Thoracic aorta (tissue), 2 donors: ENCODE results near the gene INPP1. TPM values are rescaled to one million over a fixed set of nuclear protein-coding genes. Genes with fewer than 3 reads are reported as not detected.
A peak's percentile ranks its signal among the peaks of the same experiment; 100 is the strongest.
"Not testable (repeated sequence)": the region's sequence is repeated elsewhere in the genome, so short reads cannot be mapped to it uniquely, and the experiment has no call there.

Source experiments
- ATAC-seq: fragments of 150-250 bp; one replicate; pipeline ENCODE4 v1.8.0; 2017; ENCODE audit warnings: low read depth; ENCODE audit not compliant: insufficient number of reproducible peaks, low FRiP score
- DNase-seq: peaks from one replicate; pipeline ENCODE4 v3.0.0-alpha.2; 2020; ENCODE audit warnings: low spot score
- H3K27ac ChIP-seq, 2 donors: fragments of 200-600 bp; sonication (generic); 1 replicate in 1 of 2; 2 replicates in 1 of 2; pipeline ENCODE4 v1.5.1; 2016; ENCODE audit warnings: mild to moderate bottlenecking in 2 of 2, moderate library complexity in 2 of 2
- H3K27me3 ChIP-seq: fragments of 200-600 bp; sonication (generic); replicated peaks from 2 replicates; pipeline ENCODE4 v1.6.0; 2016; ENCODE audit warnings: mild to moderate bottlenecking; ENCODE audit not compliant: insufficient read depth
- H3K36me3 ChIP-seq: fragments of 200-600 bp; sonication (generic); one replicate; pipeline ENCODE4 v1.5.1; 2016
- H3K4me1 ChIP-seq, 2 donors: fragments of 200-600 bp; sonication (generic); 1 replicate in 1 of 2; 2 replicates in 1 of 2; pipeline versions ENCODE4 v1.5.1 to v1.6.0; 2016; ENCODE audit warnings: low read depth in 2 of 2, mild to moderate bottlenecking in 1 of 2; ENCODE audit not compliant: control insufficient read depth in 1 of 2
- H3K4me3 ChIP-seq: fragments of 200-600 bp; sonication (generic); 2 replicates; pipeline ENCODE4 v1.5.1; 2016; ENCODE audit warnings: mild to moderate bottlenecking
- H3K9me3 ChIP-seq: fragments of 200-600 bp; sonication (generic); 2 replicates; pipeline ENCODE4 v1.5.1; 2016
- CTCF ChIP-seq: fragments of 200-600 bp; sonication (generic); IDR thresholded peaks from one replicate; pipeline ENCODE4 v1.5.1; 2019; ENCODE audit warnings: antibody characterized with exemption
- total RNA-seq, 2 donors: library from RNA; depleted of rRNA; stranded (reverse); fragments of >200 nt; gene quantifications; one replicate each; pipeline versions ENCODE4 v1.1.0 to v1.2.3, GENCODE V29; 2016

Gene INPP1
- total RNA-seq, 2 donors from 2014 or later, result 13.0 to 36.6 TPM

GRCh38 chr2:190355968-190356644 is 12.7 kb downstream of the INPP1 start:
- Histone ChIP-seq H3K27me3 (no peaks in the 10 kb centered on the region), H3K27ac (no peak overlapping the region), H3K36me3 (no peaks in the 10 kb centered on the region), H3K4me3 (no peak overlapping the region), H3K4me1 (peaks cover 6 to 44% of the 10 kb centered on the region in 2 donors), H3K9me3 (no peaks in the 10 kb centered on the region)
- DNase-seq, result no peak
- TF ChIP-seq CTCF, result no peak
- ATAC-seq, result no peak

- no peak overlapping the region for H3K4me3 ChIP-seq
- no peak overlapping the region for H3K27ac ChIP-seq
- H3K4me1 ChIP-seq, result peaks cover 6 to 42% of the 10 kb centered on the region in 2 donors
- no peak for TF ChIP-seq CTCF
- no peak for DNase-seq
- ATAC-seq, result no peak
- H3K27me3 ChIP-seq, result no peaks in the 10 kb centered on the region
- H3K9me3 ChIP-seq, result no peaks in the 10 kb centered on the region
- H3K36me3 ChIP-seq, result no peaks in the 10 kb centered on the region
These were observed 14.2 kb downstream of the INPP1 start for GRCh38 chr2:190357600-190357999.

GRCh38 chr2:190358655-190359448 is 15.5 kb downstream of the INPP1 start:
- not testable (repeated sequence) for ATAC-seq

GRCh38 chr2:190360561-190360960 is 17.2 kb downstream of the INPP1 start:
- Histone ChIP-seq H3K9me3 (no peaks in the 10 kb centered on the region), H3K4me1 (peaks cover 6 to 27% of the 10 kb centered on the region in 2 donors), H3K4me3 (no peak overlapping the region), H3K36me3 (no peaks in the 10 kb centered on the region), H3K27ac (no peak overlapping the region), H3K27me3 (no peaks in the 10 kb centered on the region)
- no peak for ATAC-seq
- DNase-seq, result no peak
- TF ChIP-seq CTCF, result no peak

More at GRCh38 chr2:190358655-190359448, 15.5 kb downstream of the INPP1 start:
- Histone ChIP-seq H3K4me3 (peak overlapping the region; percentile 65), H3K27ac (peak overlapping the region; percentile 25 to 41), H3K4me1 (peaks cover 6 to 30% of the 10 kb centered on the region in 2 donors)
- H3K36me3 ChIP-seq, DNase-seq, H3K9me3 ChIP-seq, H3K27me3 ChIP-seq: not testable (repeated sequence)

- Histone ChIP-seq H3K27ac (no peak overlapping the region), H3K4me3 (no peak overlapping the region), H3K4me1 (peaks cover 6 to 27% of the 10 kb centered on the region in 2 donors), H3K36me3 (no peaks in the 10 kb centered on the region), H3K9me3 (no peaks in the 10 kb centered on the region), H3K27me3 (no peaks in the 10 kb centered on the region)
- no peak for DNase-seq
- ATAC-seq, result no peak
- TF ChIP-seq CTCF, result no peak
These were observed 17.6 kb downstream of the INPP1 start for GRCh38 chr2:190360965-190361364.
